HEK293 (cell line): Measurements from ENCODE around the gene FHDC1.

Experiments
- CTCF ChIA-PET: fragments of 350-600 bp; formaldehyde crosslinking; extraction: SDS; loops from one replicate; lab custom pipeline; 2021; ENCODE audit warnings: antibody characterized with exemption; lab: Yijun Ruan, JAX
- POLR2A ChIA-PET: fragments of 300-600 bp; formaldehyde crosslinking; extraction: SDS; loops from one replicate; lab custom pipeline; 2020; ENCODE audit warnings: antibody characterized with exemption, inconsistent platforms; lab: Yijun Ruan, JAX
- H3K27ac ChIP-seq: fragments of 200-500 bp; sonication (Bioruptor generic); 2 replicates; pipeline ENCODE4 v1.5.1; 2014; ENCODE audit warnings: low read depth, low read length, control low read depth, inconsistent platforms; ENCODE audit errors: extremely low read depth
- H3K36me3 ChIP-seq, 2 experiments: fragments of 200-500 bp in 1 of 2; sonication (Bioruptor generic) in 1 of 2; 1 replicate in 1 of 2; 2 replicates in 1 of 2; pipeline ENCODE4 v1.5.1; 2014 to 2017; ENCODE audit warnings: inconsistent platforms in 2 of 2, low read length in 2 of 2; ENCODE audit not compliant: control insufficient read depth in 2 of 2, insufficient read depth in 1 of 2
- H3K4me1 ChIP-seq: fragments of 200-500 bp; sonication (Bioruptor generic); 2 replicates; pipeline ENCODE4 v1.5.1; 2014; ENCODE audit warnings: mild to moderate bottlenecking, low read length, inconsistent platforms; ENCODE audit not compliant: control insufficient read depth, insufficient read depth
- H3K4me3 ChIP-seq: 2 replicates; pipeline ENCODE4 v1.5.1; 2011; ENCODE audit warnings: low read depth, mild to moderate bottlenecking, control low read depth, low read length, moderate library complexity
- H3K9me3 ChIP-seq: fragments of 200-500 bp; sonication (Bioruptor generic); 2 replicates; pipeline ENCODE4 v1.5.1; 2014; ENCODE audit warnings: low read depth, low read length, inconsistent platforms; ENCODE audit not compliant: control insufficient read depth, insufficient read depth
- GLI4 ChIP-seq: fragments of 450-650 bp; formaldehyde crosslinking; IDR thresholded peaks from 2 replicates; pipeline ENCODE4 v1.5.1; 2016; ENCODE audit warnings: missing biosample characterization, missing genetic modification characterization
- GLIS1 ChIP-seq: fragments of 450-650 bp; formaldehyde crosslinking; IDR thresholded peaks from 2 replicates; pipeline ENCODE4 v1.5.1; 2016; ENCODE audit warnings: missing biosample characterization, missing genetic modification characterization
- SP7 ChIP-seq: fragments of 450-650 bp; formaldehyde crosslinking; IDR thresholded peaks from 2 replicates; pipeline ENCODE4 v1.5.1; 2016; ENCODE audit warnings: missing biosample characterization, missing genetic modification characterization
- ZBTB48 ChIP-seq: fragments of 450-650 bp; formaldehyde crosslinking; IDR thresholded peaks from 2 replicates; pipeline ENCODE4 v1.5.1; 2016; ENCODE audit warnings: missing biosample characterization, missing genetic modification characterization
- ZNF112 ChIP-seq: fragments of 450-650 bp; formaldehyde crosslinking; IDR thresholded peaks from 2 replicates; pipeline ENCODE4 v1.5.0; 2017; ENCODE audit warnings: missing biosample characterization, missing genetic modification characterization
- ZNF16 ChIP-seq: fragments of 450-650 bp; formaldehyde crosslinking; IDR thresholded peaks from 2 replicates; pipeline ENCODE4 v1.5.1; 2016; ENCODE audit warnings: low read depth, missing biosample characterization, missing genetic modification characterization
- ZNF202 ChIP-seq: fragments of 450-650 bp; formaldehyde crosslinking; IDR thresholded peaks from 2 replicates; pipeline ENCODE4 v1.5.1; 2016; ENCODE audit warnings: missing biosample characterization, missing genetic modification characterization, borderline replicate concordance
- ZNF354C ChIP-seq: fragments of 450-650 bp; formaldehyde crosslinking; IDR thresholded peaks from 2 replicates; pipeline ENCODE4 v1.5.1; 2016; ENCODE audit warnings: missing biosample characterization, missing genetic modification characterization, low read depth, borderline replicate concordance
- ZNF560 ChIP-seq: fragments of 450-650 bp; formaldehyde crosslinking; IDR thresholded peaks from 2 replicates; pipeline ENCODE4 v1.5.1; 2017; ENCODE audit warnings: missing biosample characterization, missing genetic modification characterization, borderline replicate concordance
- ZNF596 ChIP-seq: fragments of 450-650 bp; IDR thresholded peaks from 2 replicates; pipeline ENCODE4 v1.5.0; 2018; ENCODE audit warnings: missing biosample characterization, mild to moderate bottlenecking, missing genetic modification characterization, moderate library complexity
- ZNF654 ChIP-seq: fragments of 450-650 bp; formaldehyde crosslinking; IDR thresholded peaks from 2 replicates; pipeline ENCODE4 v1.5.1; 2016; ENCODE audit warnings: low read depth, missing biosample characterization, missing genetic modification characterization
- ZNF747 ChIP-seq: fragments of 450-650 bp; formaldehyde crosslinking; IDR thresholded peaks from 2 replicates; pipeline ENCODE4 v1.5.1; 2016; ENCODE audit warnings: missing biosample characterization, missing genetic modification characterization
- ZNF792 ChIP-seq: fragments of 450-650 bp; formaldehyde crosslinking; IDR thresholded peaks from 2 replicates; pipeline ENCODE4 v1.5.1; 2016; ENCODE audit warnings: missing biosample characterization, missing genetic modification characterization
- ZXDB ChIP-seq: fragments of 450-650 bp; formaldehyde crosslinking; IDR thresholded peaks from 2 replicates; pipeline ENCODE4 v1.5.1; 2016; ENCODE audit warnings: missing biosample characterization, missing genetic modification characterization
- TF ChIP-seq, protein P1 (sequence below): fragments of 450-650 bp; formaldehyde crosslinking; IDR thresholded peaks from 2 replicates; pipeline ENCODE4 v1.5.1; 2016; ENCODE audit warnings: missing biosample characterization, missing genetic modification characterization
- TF ChIP-seq, protein P2 (sequence below): fragments of 450-650 bp; formaldehyde crosslinking; IDR thresholded peaks from 2 replicates; pipeline ENCODE4 v1.5.1; 2016; ENCODE audit warnings: missing biosample characterization, missing genetic modification characterization
- TF ChIP-seq, protein P3 (sequence below): fragments of 450-650 bp; formaldehyde crosslinking; IDR thresholded peaks from 2 replicates; pipeline ENCODE4 v1.5.1; 2016; ENCODE audit warnings: missing biosample characterization, missing genetic modification characterization
- TF ChIP-seq, protein P4 (sequence below): fragments of 450-650 bp; formaldehyde crosslinking; IDR thresholded peaks from 2 replicates; pipeline ENCODE4 v1.5.1; 2017; ENCODE audit warnings: missing biosample characterization, missing genetic modification characterization
- TF ChIP-seq, protein P5 (sequence below): fragments of 450-650 bp; formaldehyde crosslinking; IDR thresholded peaks from 2 replicates; pipeline ENCODE4; 2016; ENCODE audit warnings: missing biosample characterization, missing genetic modification characterization

The FHDC1 gene

DNA sequence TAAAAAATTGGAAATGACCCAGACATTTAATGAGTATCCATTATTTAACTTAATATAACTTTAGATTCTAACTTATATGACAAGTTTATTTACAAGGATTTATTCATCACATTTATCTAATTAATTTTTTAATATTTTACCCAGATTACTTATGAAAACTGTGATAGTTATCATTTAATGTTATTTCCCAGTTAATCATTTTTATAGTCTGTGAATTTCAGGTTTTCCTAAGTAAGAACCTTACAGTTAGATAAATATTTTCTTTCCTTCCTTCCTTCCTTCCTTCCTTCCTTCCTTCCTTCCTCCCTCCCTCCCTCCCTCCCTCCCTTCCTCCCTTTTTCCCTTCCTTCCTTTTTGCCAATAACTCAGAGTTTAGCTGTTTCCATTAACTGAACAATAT lies 14.8 kb upstream of the FHDC1 start:
- Histone ChIP-seq H3K9me3 (no peaks in the 10 kb centered on the region), H3K27ac (no peak overlapping the region), H3K4me1 (no peaks in the 10 kb centered on the region), H3K36me3 (peaks cover 0 to 3% of the 10 kb centered on the region in 2 experiments; a peak in 1 of 3 replicates), H3K4me3 (no peak overlapping the region)
- POLR2A ChIA-PET: no interaction called here
- CTCF ChIA-PET: no interaction called here
- no peak for TF ChIP-seq ZNF654 (tag by site-specific recombination)
- TF ChIP-seq, protein P1, sequence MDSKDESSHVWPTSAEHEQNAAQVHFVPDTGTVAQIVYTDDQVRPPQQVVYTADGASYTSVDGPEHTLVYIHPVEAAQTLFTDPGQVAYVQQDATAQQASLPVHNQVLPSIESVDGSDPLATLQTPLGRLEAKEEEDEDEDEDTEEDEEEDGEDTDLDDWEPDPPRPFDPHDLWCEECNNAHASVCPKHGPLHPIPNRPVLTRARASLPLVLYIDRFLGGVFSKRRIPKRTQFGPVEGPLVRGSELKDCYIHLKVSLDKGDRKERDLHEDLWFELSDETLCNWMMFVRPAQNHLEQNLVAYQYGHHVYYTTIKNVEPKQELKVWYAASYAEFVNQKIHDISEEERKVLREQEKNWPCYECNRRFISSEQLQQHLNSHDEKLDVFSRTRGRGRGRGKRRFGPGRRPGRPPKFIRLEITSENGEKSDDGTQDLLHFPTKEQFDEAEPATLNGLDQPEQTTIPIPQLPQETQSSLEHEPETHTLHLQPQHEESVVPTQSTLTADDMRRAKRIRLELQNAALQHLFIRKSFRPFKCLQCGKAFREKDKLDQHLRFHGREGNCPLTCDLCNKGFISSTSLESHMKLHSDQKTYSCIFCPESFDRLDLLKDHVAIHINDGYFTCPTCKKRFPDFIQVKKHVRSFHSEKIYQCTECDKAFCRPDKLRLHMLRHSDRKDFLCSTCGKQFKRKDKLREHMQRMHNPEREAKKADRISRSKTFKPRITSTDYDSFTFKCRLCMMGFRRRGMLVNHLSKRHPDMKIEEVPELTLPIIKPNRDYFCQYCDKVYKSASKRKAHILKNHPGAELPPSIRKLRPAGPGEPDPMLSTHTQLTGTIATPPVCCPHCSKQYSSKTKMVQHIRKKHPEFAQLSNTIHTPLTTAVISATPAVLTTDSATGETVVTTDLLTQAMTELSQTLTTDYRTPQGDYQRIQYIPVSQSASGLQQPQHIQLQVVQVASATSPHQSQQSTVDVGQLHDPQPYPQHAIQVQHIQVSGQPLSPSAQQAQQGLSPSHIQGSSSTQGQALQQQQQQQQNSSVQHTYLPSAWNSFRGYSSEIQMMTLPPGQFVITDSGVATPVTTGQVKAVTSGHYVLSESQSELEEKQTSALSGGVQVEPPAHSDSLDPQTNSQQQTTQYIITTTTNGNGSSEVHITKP: no peak
- TF ChIP-seq GLIS1 (tag by site-specific recombination): no peak
- TF ChIP-seq, protein P2, sequence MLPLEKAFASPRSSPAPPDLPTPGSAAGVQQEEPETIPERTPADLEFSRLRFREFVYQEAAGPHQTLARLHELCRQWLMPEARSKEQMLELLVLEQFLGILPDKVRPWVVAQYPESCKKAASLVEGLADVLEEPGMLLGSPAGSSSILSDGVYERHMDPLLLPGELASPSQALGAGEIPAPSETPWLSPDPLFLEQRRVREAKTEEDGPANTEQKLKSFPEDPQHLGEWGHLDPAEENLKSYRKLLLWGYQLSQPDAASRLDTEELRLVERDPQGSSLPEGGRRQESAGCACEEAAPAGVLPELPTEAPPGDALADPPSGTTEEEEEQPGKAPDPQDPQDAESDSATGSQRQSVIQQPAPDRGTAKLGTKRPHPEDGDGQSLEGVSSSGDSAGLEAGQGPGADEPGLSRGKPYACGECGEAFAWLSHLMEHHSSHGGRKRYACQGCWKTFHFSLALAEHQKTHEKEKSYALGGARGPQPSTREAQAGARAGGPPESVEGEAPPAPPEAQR (tag by site-specific recombination): no peak
- TF ChIP-seq GLI4 (tag by site-specific recombination): no peak
- no peak for TF ChIP-seq ZNF747 (tag by site-specific recombination)
- TF ChIP-seq, protein P3, sequence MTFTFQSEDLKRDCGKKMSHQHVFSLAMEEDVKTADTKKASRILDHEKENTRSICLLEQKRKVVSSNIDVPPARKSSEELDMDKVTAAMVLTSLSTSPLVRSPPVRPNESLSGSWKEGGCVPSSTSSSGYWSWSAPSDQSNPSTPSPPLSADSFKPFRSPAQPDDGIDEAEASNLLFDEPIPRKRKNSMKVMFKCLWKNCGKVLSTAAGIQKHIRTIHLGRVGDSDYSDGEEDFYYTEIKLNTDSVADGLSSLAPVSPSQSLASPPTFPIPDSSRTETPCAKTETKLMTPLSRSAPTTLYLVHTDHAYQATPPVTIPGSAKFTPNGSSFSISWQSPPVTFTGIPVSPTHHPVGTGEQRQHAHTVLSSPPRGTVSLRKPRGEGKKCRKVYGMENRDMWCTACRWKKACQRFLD (tag by site-specific recombination): no peak
- TF ChIP-seq ZNF112 (tag by site-specific recombination): no peak
- no peak for TF ChIP-seq ZNF16
- no peak for TF ChIP-seq ZXDB
- no peak for TF ChIP-seq ZNF560 (tag by site-specific recombination)
- TF ChIP-seq, protein P4, sequence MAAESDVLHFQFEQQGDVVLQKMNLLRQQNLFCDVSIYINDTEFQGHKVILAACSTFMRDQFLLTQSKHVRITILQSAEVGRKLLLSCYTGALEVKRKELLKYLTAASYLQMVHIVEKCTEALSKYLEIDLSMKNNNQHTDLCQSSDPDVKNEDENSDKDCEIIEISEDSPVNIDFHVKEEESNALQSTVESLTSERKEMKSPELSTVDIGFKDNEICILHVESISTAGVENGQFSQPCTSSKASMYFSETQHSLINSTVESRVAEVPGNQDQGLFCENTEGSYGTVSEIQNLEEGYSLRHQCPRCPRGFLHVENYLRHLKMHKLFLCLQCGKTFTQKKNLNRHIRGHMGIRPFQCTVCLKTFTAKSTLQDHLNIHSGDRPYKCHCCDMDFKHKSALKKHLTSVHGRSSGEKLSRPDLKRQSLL (tag by site-specific recombination): no peak
- TF ChIP-seq, protein P5, sequence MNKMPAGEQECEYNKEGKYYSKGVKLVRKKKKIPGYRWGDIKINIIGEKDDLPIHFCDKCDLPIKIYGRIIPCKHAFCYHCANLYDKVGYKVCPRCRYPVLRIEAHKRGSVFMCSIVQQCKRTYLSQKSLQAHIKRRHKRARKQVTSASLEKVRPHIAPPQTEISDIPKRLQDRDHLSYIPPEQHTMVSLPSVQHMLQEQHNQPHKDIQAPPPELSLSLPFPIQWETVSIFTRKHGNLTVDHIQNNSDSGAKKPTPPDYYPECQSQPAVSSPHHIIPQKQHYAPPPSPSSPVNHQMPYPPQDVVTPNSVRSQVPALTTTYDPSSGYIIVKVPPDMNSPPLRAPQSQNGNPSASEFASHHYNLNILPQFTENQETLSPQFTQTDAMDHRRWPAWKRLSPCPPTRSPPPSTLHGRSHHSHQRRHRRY (tag by site-specific recombination): no peak
- no peak for TF ChIP-seq ZBTB48 (tag by site-specific recombination)
- TF ChIP-seq ZNF354C (tag by site-specific recombination): no peak
- TF ChIP-seq ZNF596: no peak
- TF ChIP-seq SP7 (tag by site-specific recombination): no peak
- TF ChIP-seq ZNF792 (tag by site-specific recombination): no peak
- TF ChIP-seq ZNF202 (tag by site-specific recombination): no peak
